Keratinocyte (primary cell): ENCODE measurements around the gene PARP3. TPM values are rescaled to one million over a fixed set of nuclear protein-coding genes. Genes with fewer than 3 reads are reported as not detected.

Experiments
- DNase-seq: peaks from one replicate; pipeline ENCODE4 v3.0.0-alpha.2; 2011; ENCODE audit warnings: low read depth, missing footprints, low spot score
- FAIRE-seq: peaks from 2 replicates; lab custom pipeline; 2011; peaks lifted over from hg19 to GRCh38; lab: Jason Lieb, UNC
- H2AFZ ChIP-seq: 2 replicates; pipeline ENCODE4 v1.6.0; 2012; ENCODE audit warnings: low read length, control low read depth, inconsistent platforms; ENCODE audit not compliant: control insufficient read depth
- H3K27ac ChIP-seq: 2 replicates; pipeline ENCODE4 v1.5.1; 2011; ENCODE audit warnings: low read length; ENCODE audit not compliant: control insufficient read depth, insufficient read depth
- H3K27me3 ChIP-seq: 3 replicates; pipeline ENCODE4 v1.6.0; 2011; ENCODE audit warnings: low read length; ENCODE audit not compliant: control insufficient read depth, insufficient read depth; ENCODE audit errors: extremely low read depth
- H3K36me3 ChIP-seq, 2 experiments: 2 replicates in 1 of 2; 3 replicates in 1 of 2; pipeline ENCODE4 v1.5.1; 2011; ENCODE audit warnings: low read length in 2 of 2, mild to moderate bottlenecking in 1 of 2; ENCODE audit not compliant: control insufficient read depth in 2 of 2, insufficient read depth in 2 of 2; ENCODE audit errors: extremely low read depth in 1 of 2
- H3K4me1 ChIP-seq: 3 replicates; pipeline ENCODE4 v1.5.1; 2011; ENCODE audit warnings: low read length; ENCODE audit not compliant: control insufficient read depth, insufficient read depth; ENCODE audit errors: extremely low read depth
- H3K4me2 ChIP-seq: 3 replicates; pipeline ENCODE4 v1.6.0; 2011; ENCODE audit warnings: low read depth, low read length; ENCODE audit not compliant: control insufficient read depth, insufficient read depth; ENCODE audit errors: extremely low read depth
- H3K4me3 ChIP-seq, 3 experiments: fragments of 200-600 bp in 1 of 3; sonication (generic) in 1 of 3; 2 replicates in 2 of 3; 3 replicates in 1 of 3; pipeline ENCODE4 v1.5.1; 2011 to 2016; ENCODE audit warnings: low read length in 3 of 3, mild to moderate bottlenecking in 3 of 3, control low read depth in 2 of 3, inconsistent platforms in 1 of 3, low read depth in 1 of 3, mixed read lengths in 1 of 3, mixed run types in 1 of 3, moderate library complexity in 1 of 3; ENCODE audit not compliant: control insufficient read depth in 2 of 3, insufficient read depth in 2 of 3; ENCODE audit errors: extremely low read depth in 1 of 3
- H3K79me2 ChIP-seq: 2 replicates; pipeline ENCODE4 v1.6.0; 2012; ENCODE audit warnings: low read length; ENCODE audit not compliant: control insufficient read depth, insufficient read depth
- H3K9ac ChIP-seq: 3 replicates; pipeline ENCODE4 v1.6.0; 2011; ENCODE audit warnings: low read length; ENCODE audit not compliant: control insufficient read depth, insufficient read depth; ENCODE audit errors: extremely low read depth
- H3K9me1 ChIP-seq: 3 replicates; pipeline ENCODE4 v1.6.0; 2011; ENCODE audit warnings: low read length; ENCODE audit not compliant: control insufficient read depth, insufficient read depth; ENCODE audit errors: extremely low read depth
- H3K9me3 ChIP-seq: 2 replicates; pipeline ENCODE4 v1.5.1; 2012; ENCODE audit warnings: low read depth, low read length; ENCODE audit not compliant: control insufficient read depth
- H4K20me1 ChIP-seq: 3 replicates; pipeline ENCODE4 v1.6.0; 2011; ENCODE audit warnings: low read length; ENCODE audit not compliant: control insufficient read depth, insufficient read depth; ENCODE audit errors: extremely low read depth
- CTCF ChIP-seq, 3 experiments: IDR thresholded peaks in 1 of 3; conservative IDR thresholded peaks in 1 of 3; optimal IDR thresholded peaks in 1 of 3; 2 replicates in 2 of 3; 3 replicates in 1 of 3; pipeline versions ENCODE3 to v1.5.1; 2011; ENCODE audit warnings: low read length in 3 of 3, mild to moderate bottlenecking in 3 of 3, moderate library complexity in 2 of 3, control low read depth in 1 of 3, inconsistent platforms in 1 of 3; ENCODE audit not compliant: insufficient read depth in 2 of 3; ENCODE audit errors: extremely low read depth in 1 of 3
- EZH2 ChIP-seq: IDR thresholded peaks from one replicate; pipeline ENCODE4 v1.6.1; 2012; ENCODE audit warnings: inconsistent platforms, mild to moderate bottlenecking, low read length, moderate library complexity
- dilution Hi-C: fragments of 300-500 bp; cut with MboI; formaldehyde crosslinking; loops from one replicate; pipeline ENCODE4 v1.7.0; 2020; ENCODE audit warnings: low sequenced_read_pairs; ENCODE audit not compliant: extremely low pct_ligation_motif_present
- polyA plus RNA-seq, 5 experiments: library from polyadenylated mRNA; depleted of rRNA in 3 of 5; stranded (reverse) in 3 of 5; stranded (forward) in 1 of 5; unstranded in 1 of 5; fragments of >200 nt; gene quantifications; 1 replicate in 1 of 5; 2 replicates in 3 of 5; 3 replicates in 1 of 5; pipeline versions ENCODE4 v1.2.1 to v1.2.3, GENCODE V29; 2011 to 2012; ENCODE audit warnings: missing spikeins in 2 of 5, low read depth in 1 of 5, low replicate concordance in 1 of 5

Gene PARP3
- polyA plus RNA-seq, 1 donor (not counting 4 experiments of a cell fraction or from before 2014, with no cell fraction given) = 6.4 TPM

GRCh38 chr3:51966486-51966885 is 24.3 kb downstream of the PARP3 start:
- H4K20me1 ChIP-seq = no peaks in the 10 kb centered on the region
- no peaks in the 10 kb centered on the region for H3K9me3 ChIP-seq
- no peak for DNase-seq
- peaks cover 16% of the 10 kb centered on the region for H3K4me1 ChIP-seq
- H3K4me2 ChIP-seq = peak overlapping the region; percentile 89
- no peaks in the 10 kb centered on the region for H3K27me3 ChIP-seq
- no peak overlapping the region for H2AFZ ChIP-seq
- H3K27ac ChIP-seq = no peak overlapping the region
- no peak for FAIRE-seq
- H3K9me1 ChIP-seq = no peaks in the 10 kb centered on the region
- H3K4me3 ChIP-seq = peak overlapping the region in 2 of 3 experiments; percentile 44 to 67
- dilution Hi-C loops = no loop called here
- no peaks in the 10 kb centered on the region for H3K79me2 ChIP-seq
- H3K9ac ChIP-seq = no peak overlapping the region
- TF ChIP-seq CTCF (optimal IDR thresholded peaks at IDR 0.05 in 1 of 3, IDR thresholded peaks at IDR 0.05 in 1 of 3, conservative IDR thresholded peaks at IDR 0.05 in 1 of 3; ENCODE audit: extremely low read depth in 1 of 3, insufficient read depth in 2 of 3, low read length in 3 of 3) = no peak
- no peak for TF ChIP-seq EZH2
- peaks cover 0 to 4% of the 10 kb centered on the region in 2 experiments for H3K36me3 ChIP-seq

DNA sequence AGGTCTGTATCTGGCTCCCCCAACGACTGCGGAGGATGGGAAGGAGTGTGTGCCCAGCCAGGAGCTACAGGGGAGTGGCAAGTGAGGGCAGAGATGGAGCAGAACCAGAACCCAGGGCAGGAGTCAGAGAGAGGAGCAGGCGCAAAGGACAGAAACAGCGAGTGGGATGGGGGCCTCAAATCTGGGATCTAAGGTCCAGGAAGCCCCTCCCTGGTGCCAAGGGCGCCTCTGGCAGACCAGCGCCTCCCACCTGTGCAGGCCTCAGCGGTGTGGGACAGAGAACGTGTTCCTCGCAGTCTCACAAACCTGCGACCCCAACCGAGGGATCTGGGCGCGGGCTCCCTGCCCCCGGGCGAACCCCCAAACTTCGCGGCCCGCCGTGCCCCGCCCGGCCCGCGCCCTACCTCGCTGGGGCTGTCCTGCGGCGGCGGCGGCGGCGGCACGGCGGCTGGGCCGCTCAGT is 24.8 kb downstream of the PARP3 start:
- H2AFZ ChIP-seq = peak overlapping the region; percentile 62
- no peak overlapping the region for H3K27ac ChIP-seq

More for the DNA sequence above, 24.8 kb downstream of the PARP3 start:
- peak overlapping the region; percentile 89 for H3K4me2 ChIP-seq
- H3K4me1 ChIP-seq = peaks cover 18% of the 10 kb centered on the region
- peak overlapping the region; percentile 65 for H3K9ac ChIP-seq
- no peaks in the 10 kb centered on the region for H4K20me1 ChIP-seq
- FAIRE-seq = no peak
- no peaks in the 10 kb centered on the region for H3K9me1 ChIP-seq
- H3K9me3 ChIP-seq = no peaks in the 10 kb centered on the region
- dilution Hi-C loops = no loop called here
- peaks cover 0 to 1% of the 10 kb centered on the region in 2 experiments for H3K36me3 ChIP-seq
- TF ChIP-seq CTCF (optimal IDR thresholded peaks at IDR 0.05 in 1 of 3, IDR thresholded peaks at IDR 0.05 in 1 of 3, conservative IDR thresholded peaks at IDR 0.05 in 1 of 3; ENCODE audit: extremely low read depth in 1 of 3, insufficient read depth in 2 of 3, low read length in 3 of 3) (no peak), EZH2 (no peak)
- DNase-seq = no peak
- no peaks in the 10 kb centered on the region for H3K79me2 ChIP-seq
- H3K27me3 ChIP-seq = no peaks in the 10 kb centered on the region
- H3K4me3 ChIP-seq = peak overlapping the region; percentile 44 to 69 (median 67)
